Endothelial cell of umbilical vein (primary cell): Measurements from ENCODE around the gene ALG6. TPM values are rescaled to one million over a fixed set of nuclear protein-coding genes. Genes with fewer than 3 reads are reported as not detected.

Experiments
- BruUV-seq: library from RNA; stranded (reverse); fragments of 400-500 nt; replicated peaks from 2 replicates; lab custom pipeline; 2021; lab: Mats Ljungman, UMichigan
- CTCF ChIA-PET: fragments of 300-600, 350-600 bp; sonication (Branson Sonifier 250); formaldehyde crosslinking; loops from one replicate; lab custom pipeline; 2021; ENCODE audit warnings: antibody characterized with exemption, inconsistent platforms; lab: Charles Lee
- POLR2A ChIA-PET: fragments of 300-600, 350-600 bp; sonication (Branson Sonifier 250); formaldehyde crosslinking; loops from one replicate; lab custom pipeline; 2021; ENCODE audit warnings: antibody characterized with exemption, inconsistent platforms; lab: Charles Lee
- DNase-seq: peaks from one replicate; pipeline ENCODE4 v3.0.0-alpha.2; 2011; ENCODE audit warnings: low read depth, low spot score
- FAIRE-seq: peaks from 2 replicates; lab custom pipeline; 2011; peaks lifted over from hg19 to GRCh38; lab: Jason Lieb, UNC
- H2AFZ ChIP-seq: 2 replicates; pipeline ENCODE4 v1.6.0; 2012; ENCODE audit warnings: low read depth, low read length, control low read depth, inconsistent platforms
- H3K27ac ChIP-seq: 2 replicates; pipeline ENCODE4 v1.5.1; 2011; ENCODE audit warnings: low read depth, mild to moderate bottlenecking, control low read depth, low read length, moderate library complexity; ENCODE audit not compliant: insufficient read depth
- H3K27me3 ChIP-seq, 2 experiments: 2 replicates each; pipeline versions ENCODE4 v1.6.0 to v1.6.1; 2011; ENCODE audit warnings: low read length in 2 of 2, mixed read lengths in 1 of 2; ENCODE audit not compliant: control insufficient read depth in 2 of 2, insufficient read depth in 2 of 2
- H3K36me3 ChIP-seq, 2 experiments: 2 replicates in 1 of 2; 3 replicates in 1 of 2; pipeline ENCODE4 v1.5.1; 2011; ENCODE audit warnings: low read length in 2 of 2, mild to moderate bottlenecking in 1 of 2, moderate library complexity in 1 of 2; ENCODE audit not compliant: control insufficient read depth in 2 of 2, insufficient read depth in 2 of 2; ENCODE audit errors: extremely low read depth in 1 of 2
- H3K4me1 ChIP-seq: 3 replicates; pipeline ENCODE4 v1.5.1; 2011; ENCODE audit warnings: mild to moderate bottlenecking, low read length; ENCODE audit not compliant: control insufficient read depth, insufficient read depth; ENCODE audit errors: extremely low read depth
- H3K4me2 ChIP-seq: 2 replicates; pipeline ENCODE4 v1.6.1; 2011; ENCODE audit warnings: low read length, control low read depth, mixed read lengths; ENCODE audit not compliant: insufficient read depth
- H3K4me3 ChIP-seq, 3 experiments: fragments of 200-600 bp in 1 of 3; sonication (generic), shearing (Covaris generic) in 1 of 3; replicated peaks in 1 of 3; 2 replicates each; pipeline ENCODE4 v1.5.1; 2011 to 2016; ENCODE audit warnings: control low read depth in 3 of 3, low read length in 3 of 3, mild to moderate bottlenecking in 2 of 3, inconsistent platforms in 1 of 3, low read depth in 1 of 3, moderate library complexity in 1 of 3; ENCODE audit not compliant: insufficient read depth in 1 of 3
- H3K79me2 ChIP-seq: 2 replicates; pipeline ENCODE4 v1.6.0; 2012; ENCODE audit warnings: low read length, inconsistent platforms; ENCODE audit not compliant: control insufficient read depth, insufficient read depth
- H3K9ac ChIP-seq: replicated peaks from 2 replicates; pipeline ENCODE3; 2011; ENCODE audit warnings: low read length, control low read depth; ENCODE audit not compliant: insufficient read depth; ENCODE audit errors: extremely low read depth
- H3K9me1 ChIP-seq: replicated peaks from 3 replicates; pipeline ENCODE4 v1.6.0; 2011; ENCODE audit warnings: mild to moderate bottlenecking, low read length; ENCODE audit not compliant: control insufficient read depth, insufficient read depth; ENCODE audit errors: extremely low read depth
- H3K9me3 ChIP-seq: replicated peaks from 2 replicates; pipeline ENCODE4 v1.5.1; 2012; ENCODE audit warnings: low read length, inconsistent platforms; ENCODE audit not compliant: control insufficient read depth, insufficient read depth
- H4K20me1 ChIP-seq: replicated peaks from 2 replicates; pipeline ENCODE3; 2011; ENCODE audit warnings: mild to moderate bottlenecking, low read length; ENCODE audit not compliant: control insufficient read depth, insufficient read depth; ENCODE audit errors: extremely low read depth
- CTCF ChIP-seq, 2 donors: IDR thresholded peaks; 1 replicate in 1 of 2; 2 replicates in 1 of 2; pipeline ENCODE4 v1.5.1; 2011; ENCODE audit warnings: low read length in 2 of 2, mild to moderate bottlenecking in 2 of 2, moderate library complexity in 2 of 2, control low read depth in 1 of 2, inconsistent platforms in 1 of 2, low read depth in 1 of 2; ENCODE audit not compliant: insufficient read depth in 1 of 2; ENCODE audit errors: extremely low read depth in 1 of 2
- EZH2 ChIP-seq: IDR thresholded peaks from 2 replicates; pipeline ENCODE4 v1.6.1; 2012; ENCODE audit warnings: borderline replicate concordance, low read depth, mild to moderate bottlenecking, moderate library complexity, low read length, inconsistent platforms; ENCODE audit not compliant: severe bottlenecking
- FOS ChIP-seq: IDR thresholded peaks from 2 replicates; pipeline ENCODE4 v1.6.1; 2011; ENCODE audit warnings: mild to moderate bottlenecking, low read length, moderate library complexity, borderline replicate concordance; ENCODE audit not compliant: insufficient read depth
- GATA2 ChIP-seq: IDR thresholded peaks from 2 replicates; pipeline ENCODE4 v1.7.0; 2011; ENCODE audit warnings: low read depth, mild to moderate bottlenecking, moderate library complexity, mixed read lengths, low read length; ENCODE audit not compliant: insufficient read length, insufficient read depth
- JUN ChIP-seq: IDR thresholded peaks from 2 replicates; pipeline ENCODE4 v1.6.1; 2011; ENCODE audit warnings: borderline replicate concordance, low read depth; ENCODE audit not compliant: insufficient read length, insufficient read depth
- MAX ChIP-seq: IDR thresholded peaks from 2 replicates; pipeline ENCODE4 v1.6.1; 2011; ENCODE audit not compliant: insufficient read depth, insufficient read length
- MYC ChIP-seq: IDR thresholded peaks from one replicate; pipeline ENCODE4 v1.6.1; 2011; ENCODE audit warnings: mild to moderate bottlenecking, low read depth, low read length
- POLR2A ChIP-seq: IDR thresholded peaks from 2 replicates; pipeline ENCODE4 v1.6.1; 2012; ENCODE audit warnings: low read depth, mild to moderate bottlenecking, control low read depth, low read length
- POLR2AphosphoS5 ChIP-seq: IDR thresholded peaks from 2 replicates; pipeline ENCODE4 v1.6.1; 2012; ENCODE audit warnings: low read depth, mild to moderate bottlenecking, control low read depth, low read length, moderate library complexity; ENCODE audit not compliant: insufficient read depth
- dilution Hi-C: fragments of 300-500 bp; cut with MboI; formaldehyde crosslinking; loops from one replicate; pipeline ENCODE4 v1.15.0; 2019; ENCODE audit warnings: low sequenced_read_pairs; ENCODE audit not compliant: extremely low pct_ligation_motif_present
- intact Hi-C: fragments of 100-400 bp; cut with micrococcal nuclease; formaldehyde crosslinking; loops from one replicate; pipeline ENCODE4 v1.10.0; 2022
- polyA plus RNA-seq, 4 experiments: library from polyadenylated mRNA; depleted of rRNA in 3 of 4; stranded (reverse) in 3 of 4; unstranded in 1 of 4; fragments of >200 nt; gene quantifications; 2 replicates each; pipeline versions ENCODE4 v1.2.1 to v1.2.3, GENCODE V29; 2011 to 2012; ENCODE audit warnings: missing spikeins in 1 of 4
- total RNA-seq: library from RNA; stranded (reverse); gene quantifications from 2 replicates; pipeline ENCODE4 v1.2.3, GENCODE V29; 2021

The ALG6 gene
- total and polyA plus RNA-seq, 2 donors (not counting 3 experiments of a cell fraction or from before 2014, with no cell fraction given), result 14.4 to 17.3 TPM

DNA sequence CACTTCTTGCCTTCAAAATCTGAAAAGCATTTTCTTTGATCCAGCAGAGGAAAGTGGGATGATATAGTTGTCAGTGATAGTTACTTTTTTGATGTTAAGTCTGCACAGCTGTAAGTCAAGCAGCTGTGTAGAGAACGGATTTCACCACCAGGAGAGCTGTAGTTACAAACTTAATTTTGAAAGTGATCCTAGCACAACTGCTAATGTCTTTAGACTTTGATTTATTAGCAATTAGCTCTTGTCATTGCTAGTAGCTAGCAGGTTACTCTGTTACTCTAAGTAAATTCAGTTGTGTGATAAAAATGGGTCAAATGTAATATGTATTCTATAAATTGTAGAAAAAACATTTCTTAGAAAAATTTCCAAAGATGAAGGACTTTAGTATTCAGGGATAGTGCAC, 46.0 kb downstream of the ALG6 start:
- no peaks in the 10 kb centered on the region for H3K36me3 ChIP-seq
- no peak overlapping the region for H3K9ac ChIP-seq
- TF ChIP-seq JUN, result no peak
- TF ChIP-seq POLR2A, result no peak
- TF ChIP-seq EZH2, result no peak
- no peak for TF ChIP-seq MYC
- no peak for TF ChIP-seq CTCF (IDR thresholded peaks at IDR 0.05; ENCODE audit: extremely low read depth in 1 of 2, insufficient read depth in 1 of 2, low read depth in 1 of 2, low read length in 2 of 2)
- no peak for TF ChIP-seq GATA2
- TF ChIP-seq POLR2AphosphoS5, result no peak
- no peak for TF ChIP-seq FOS
- no peak for TF ChIP-seq MAX
- H3K79me2 ChIP-seq, result no peaks in the 10 kb centered on the region
- dilution Hi-C loops, result no loop called here
- H4K20me1 ChIP-seq, result no peaks in the 10 kb centered on the region
- no peak for FAIRE-seq
- ChIA-PET CTCF (interaction anchor here (1.0 to 1.3 kb wide), 2 partner anchors 19 to 33 kb away, joined by 4 to 6 read pairs; no protein-coding TSS in a partner anchor), POLR2A (no interaction called here)
- no TSS peak for BruUV-seq
- no peaks in the 10 kb centered on the region for H3K9me3 ChIP-seq
- H3K4me2 ChIP-seq, result no peak overlapping the region
- H3K9me1 ChIP-seq, result no peaks in the 10 kb centered on the region
- no peak overlapping the region for H3K4me3 ChIP-seq
- no peak overlapping the region for H2AFZ ChIP-seq
- intact Hi-C loops, result no loop called here
- no peaks in the 10 kb centered on the region for H3K4me1 ChIP-seq
- no peak for DNase-seq
- H3K27me3 ChIP-seq, result no peaks in the 10 kb centered on the region
- no peak overlapping the region for H3K27ac ChIP-seq
